Activated CD8-positive, alpha-beta memory T cell treated with anti-CD3 and anti-CD28 coated beads for 4 hours (primary cell): ENCODE results near the gene FHIP1B.
"Not testable (repeated sequence)": the region's sequence is repeated elsewhere in the genome, so short reads cannot be mapped to it uniquely, and the experiment has no call there.

Experiments used
- DNase-seq, 2 donors: peaks; one replicate each; pipeline ENCODE4 v3.0.0-alpha.2; 2020; ENCODE audit warnings: low read depth in 2 of 2

Gene FHIP1B

DNA sequence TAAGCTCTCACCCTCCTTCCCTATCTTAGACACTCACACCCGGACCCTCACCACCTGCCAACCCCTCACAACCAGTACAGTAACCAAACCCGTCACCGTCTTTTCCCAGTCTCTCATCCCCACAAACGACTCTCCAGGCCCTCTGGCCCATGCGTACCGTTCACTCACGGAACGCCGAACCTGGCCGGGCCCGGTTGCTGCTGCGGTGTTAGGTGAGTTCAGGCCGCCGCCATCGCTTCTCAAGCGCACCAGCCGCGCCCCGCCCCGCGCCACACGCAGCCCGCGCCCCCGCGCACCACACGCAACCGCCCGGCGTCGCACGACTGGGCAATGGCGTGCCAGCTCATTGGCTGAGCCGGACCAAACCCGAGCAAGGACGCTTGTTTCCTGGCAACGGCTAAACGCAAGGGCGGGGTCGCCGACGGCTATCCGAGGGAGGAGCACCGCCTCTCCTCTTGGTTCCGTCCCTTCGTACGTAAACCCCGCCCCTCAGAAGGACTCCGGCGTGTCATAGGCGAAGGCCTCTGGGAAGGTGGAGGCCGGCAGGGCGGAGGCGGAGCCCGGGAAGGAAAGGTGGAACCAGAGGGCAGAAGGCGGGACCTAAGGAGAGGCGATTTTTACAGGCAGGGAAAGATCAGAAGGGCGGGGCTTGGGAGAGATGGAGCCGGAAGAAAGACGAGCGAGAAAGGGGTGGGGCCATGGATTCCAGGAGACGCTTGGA is at the start of gene FHIP1B:
TSS of gene FHIP1B (minus strand) at position 250 of the 721 bp plus-strand sequence. CDS start 10,120 bp downstream, outside the sequence.
- peak; percentile 98 to 99 for DNase-seq

DNA sequence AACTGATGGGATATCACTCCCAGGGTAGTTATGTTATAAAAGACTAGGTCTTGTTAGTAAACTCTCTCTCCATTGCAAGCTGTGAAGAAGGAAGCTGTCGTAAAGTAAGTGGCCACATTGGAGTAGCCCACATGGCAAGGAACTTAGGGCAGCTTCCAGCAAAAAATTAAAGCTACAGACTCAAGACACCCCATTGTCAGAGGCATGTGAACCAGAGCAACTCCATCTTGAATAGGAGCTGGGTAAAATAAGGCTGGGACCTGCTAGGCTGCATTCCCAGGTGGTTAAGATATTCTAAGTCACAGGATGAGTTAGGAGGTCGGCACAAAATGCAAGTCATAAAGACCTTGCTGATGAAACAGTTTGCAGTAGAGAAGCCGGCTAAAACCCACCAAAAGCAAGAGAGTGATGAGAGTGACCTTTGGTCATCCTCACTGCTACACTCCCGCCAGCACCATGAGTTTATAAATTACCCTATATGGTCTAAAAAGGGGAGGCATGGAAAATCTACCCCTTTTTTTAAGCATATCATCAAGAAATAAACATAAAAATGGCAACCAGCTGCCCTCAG is 49.1 kb upstream of the FHIP1B start:
- DNase-seq = no peak

GRCh38 chr11:6280809-6281208 is 46.4 kb upstream of the FHIP1B start:
- DNase-seq = not testable (repeated sequence)

GRCh38 chr11:6273188-6273587 is 38.8 kb upstream of the FHIP1B start:
- DNase-seq = no peak

- no peak for DNase-seq
These were observed 37.2 kb upstream of the FHIP1B start for GRCh38 chr11:6271598-6271997.

GRCh38 chr11:6270584-6271246 is 36.3 kb upstream of the FHIP1B start:
- DNase-seq = no peak

DNA sequence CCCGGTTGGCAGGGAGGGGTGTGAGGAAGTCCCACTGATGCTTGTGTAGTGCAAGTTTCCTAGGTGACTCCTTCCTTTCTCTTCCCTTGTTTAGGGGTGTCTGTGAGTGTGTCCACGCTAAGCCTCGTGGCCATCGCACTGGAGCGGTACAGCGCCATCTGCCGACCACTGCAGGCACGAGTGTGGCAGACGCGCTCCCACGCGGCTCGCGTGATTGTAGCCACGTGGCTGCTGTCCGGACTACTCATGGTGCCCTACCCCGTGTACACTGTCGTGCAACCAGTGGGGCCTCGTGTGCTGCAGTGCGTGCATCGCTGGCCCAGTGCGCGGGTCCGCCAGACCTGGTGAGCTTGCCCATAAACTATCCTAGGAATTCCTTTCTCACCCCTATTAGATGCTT is 35.6 kb upstream of the FHIP1B start:
- DNase-seq = no peak

DNA sequence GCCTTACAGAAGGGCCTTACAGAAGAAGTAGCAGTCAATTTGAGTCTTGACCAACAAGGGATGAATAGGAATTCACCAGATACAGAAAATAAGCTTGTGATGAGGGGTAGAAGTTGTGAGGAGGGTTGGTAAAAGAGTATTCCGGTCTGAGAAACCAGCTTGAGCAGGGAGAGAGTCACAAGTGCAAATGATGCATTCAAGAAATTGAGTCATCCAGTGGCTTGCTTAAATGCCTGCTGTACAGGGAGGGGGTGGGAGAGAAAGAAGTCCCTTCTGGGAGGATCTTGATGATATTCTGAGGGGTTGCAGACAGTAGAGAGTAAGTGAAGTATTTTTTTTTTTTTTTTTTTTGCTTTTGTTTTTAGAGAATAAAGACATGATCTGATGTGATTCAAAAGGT is 34.4 kb upstream of the FHIP1B start:
- no peak for DNase-seq

GRCh38 chr11:6263662-6264061 is 29.2 kb upstream of the FHIP1B start:
- no peak for DNase-seq

DNA sequence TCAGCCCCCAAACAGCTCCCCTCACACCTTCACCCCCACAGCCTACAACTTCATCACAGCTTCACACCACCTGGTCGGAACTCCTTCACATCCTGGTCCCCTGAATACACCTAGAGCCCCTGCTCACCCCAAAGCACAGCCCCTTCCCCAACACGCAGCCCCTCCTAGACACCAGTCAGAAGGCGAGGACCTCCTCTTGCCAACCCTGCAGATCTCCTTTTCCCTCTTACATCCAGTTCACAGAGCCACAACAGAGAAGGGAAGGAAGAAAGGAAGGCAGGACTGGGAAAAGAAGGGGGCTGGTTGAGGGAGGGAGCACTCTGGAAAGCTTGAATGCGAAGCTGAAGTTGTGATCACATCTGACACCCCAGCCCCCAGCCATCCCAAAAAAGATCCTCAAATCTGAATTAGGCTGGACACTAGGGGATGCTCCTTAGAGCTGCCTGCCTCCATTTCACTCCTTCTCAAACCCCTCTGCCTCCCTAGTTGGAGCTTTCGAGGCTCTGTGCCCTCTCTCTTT is 25.8 kb upstream of the FHIP1B start:
- no peak for DNase-seq

- no peak for DNase-seq
These were observed 24.2 kb upstream of the FHIP1B start for GRCh38 chr11:6258571-6259081.

GRCh38 chr11:6258141-6258540 is 23.7 kb upstream of the FHIP1B start:
- DNase-seq = no peak

DNA sequence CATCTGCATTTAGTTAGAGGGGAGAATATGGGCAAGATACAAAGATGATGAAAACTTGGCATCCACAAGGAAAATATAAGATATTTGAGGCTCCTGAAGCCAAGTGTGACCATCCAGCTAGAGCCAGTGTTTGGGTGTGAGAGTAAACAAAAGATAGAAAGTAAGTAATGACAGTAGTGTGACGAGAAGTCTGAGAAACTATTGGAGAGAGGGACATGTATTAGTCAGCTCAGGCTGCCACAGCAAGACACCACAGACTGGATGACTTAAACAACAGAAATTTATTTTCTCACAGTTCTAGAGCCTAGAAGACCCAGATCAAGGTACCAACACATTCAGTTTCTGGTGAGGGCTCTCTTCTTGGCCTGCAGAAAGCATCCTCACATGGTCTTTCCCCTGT is 18.8 kb upstream of the FHIP1B start:
- DNase-seq = no peak

GRCh38 chr11:6251990-6252473 is 17.6 kb upstream of the FHIP1B start:
- DNase-seq = no peak

DNA sequence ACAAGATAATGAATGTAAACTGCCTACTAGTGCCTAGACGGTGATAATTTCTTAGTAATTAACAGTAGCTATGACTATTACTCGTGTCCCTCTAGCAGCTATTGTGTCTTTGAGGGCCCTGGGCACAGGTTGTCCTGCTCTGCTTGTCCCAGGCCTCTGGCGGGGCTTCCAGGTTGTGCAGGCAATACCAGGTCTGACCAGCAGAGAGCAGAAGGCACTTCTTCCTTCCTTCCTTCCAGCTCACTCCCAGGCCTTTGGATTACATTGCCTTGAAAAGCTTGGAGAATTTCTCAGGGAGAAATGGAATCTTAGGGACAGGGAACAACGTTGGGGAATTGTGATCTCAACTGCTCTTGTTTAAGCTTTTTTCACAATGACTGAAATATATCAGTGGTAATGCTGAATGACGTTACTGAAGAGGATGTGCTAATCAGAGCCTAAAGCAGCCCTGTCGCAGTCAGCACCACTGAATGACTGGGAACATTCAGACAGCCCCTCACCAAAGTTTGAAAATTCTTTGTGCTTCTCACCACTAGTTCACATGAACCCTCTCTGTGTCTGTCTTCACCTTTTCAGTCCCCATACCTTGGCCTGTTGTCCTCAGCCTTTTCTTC is 16.8 kb upstream of the FHIP1B start:
- no peak for DNase-seq

- DNase-seq = no peak
These were observed 15.5 kb upstream of the FHIP1B start for GRCh38 chr11:6249770-6250555.

- DNase-seq = not testable (repeated sequence)
These were observed 14.5 kb upstream of the FHIP1B start for GRCh38 chr11:6248897-6249296.

DNA sequence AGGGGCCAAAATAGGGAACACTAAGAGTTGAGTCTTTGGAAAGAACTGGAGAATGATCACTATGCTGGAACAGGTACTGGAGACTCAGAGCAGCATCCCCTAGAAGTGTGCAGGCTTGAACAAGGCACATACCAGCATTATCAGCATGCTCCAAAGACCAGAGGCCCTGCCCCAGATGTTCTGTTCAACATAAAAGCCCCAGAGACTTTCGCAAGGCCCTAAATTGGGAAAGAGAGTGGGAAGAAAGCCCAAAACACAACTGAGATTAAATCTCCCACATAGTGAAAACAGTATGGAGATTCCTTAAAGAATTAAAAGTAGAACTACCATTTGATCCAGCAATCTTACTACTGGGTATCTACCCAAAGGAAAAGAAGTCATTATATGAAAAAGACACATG is 13.8 kb upstream of the FHIP1B start:
- no peak for DNase-seq

- no peak for DNase-seq
These were observed 11.1 kb upstream of the FHIP1B start for GRCh38 chr11:6245536-6245935.

DNA sequence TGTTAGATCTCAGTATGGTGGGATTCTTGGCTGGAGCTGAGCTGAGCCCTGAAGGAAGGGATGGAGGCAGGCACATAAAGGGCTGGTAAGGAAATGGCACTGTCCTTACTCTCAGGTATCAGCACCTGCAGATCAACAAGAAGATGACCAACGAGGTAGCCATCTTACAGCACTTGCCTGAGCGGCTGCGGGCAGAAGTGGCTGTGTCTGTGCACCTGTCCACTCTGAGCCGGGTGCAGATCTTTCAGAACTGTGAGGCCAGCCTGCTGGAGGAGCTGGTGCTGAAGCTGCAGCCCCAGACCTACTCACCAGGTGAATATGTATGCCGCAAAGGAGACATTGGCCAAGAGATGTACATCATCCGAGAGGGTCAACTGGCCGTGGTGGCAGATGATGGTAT is 6.9 kb upstream of the FHIP1B start:
- no peak for DNase-seq

DNA sequence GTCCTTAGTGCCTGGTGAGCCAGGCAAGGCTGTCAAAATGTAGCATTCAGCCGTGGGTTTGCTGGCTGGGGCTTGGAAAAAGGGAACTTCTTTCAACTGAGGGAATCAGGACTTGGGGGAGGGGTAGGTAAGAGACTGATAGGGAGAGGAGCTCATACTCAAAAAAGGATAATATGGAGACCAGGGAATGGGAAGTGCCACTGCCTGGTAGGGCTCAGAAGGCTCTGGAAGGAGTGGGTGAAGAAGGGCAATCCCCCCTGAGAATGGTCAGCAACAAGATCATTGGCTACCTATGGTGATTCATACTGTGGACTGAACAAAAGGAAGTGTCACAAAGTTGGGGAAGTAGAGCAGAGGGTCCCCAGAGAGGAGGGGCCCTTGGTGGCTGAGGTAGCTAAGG is 6.3 kb upstream of the FHIP1B start:
- DNase-seq = no peak
